Fibroblast of lung (primary cell): ENCODE data around the gene RCOR1.

Source experiments
- EZH2 ChIP-seq: IDR thresholded peaks from 2 replicates; pipeline ENCODE4 v1.5.1; 2012; ENCODE audit warnings: low read length, control low read depth, mild to moderate bottlenecking; ENCODE audit errors: missing control alignments
- TF ChIP-seq, protein P1 (sequence below), 2 donors: IDR thresholded peaks in 1 of 2; conservative IDR thresholded peaks in 1 of 2; 1 replicate in 1 of 2; 2 replicates in 1 of 2; pipeline ENCODE4 v1.5.1; 2011 to 2012; ENCODE audit warnings: low read length in 2 of 2, control low read depth in 1 of 2, inconsistent platforms in 1 of 2, low read depth in 1 of 2, mild to moderate bottlenecking in 1 of 2

DNA sequence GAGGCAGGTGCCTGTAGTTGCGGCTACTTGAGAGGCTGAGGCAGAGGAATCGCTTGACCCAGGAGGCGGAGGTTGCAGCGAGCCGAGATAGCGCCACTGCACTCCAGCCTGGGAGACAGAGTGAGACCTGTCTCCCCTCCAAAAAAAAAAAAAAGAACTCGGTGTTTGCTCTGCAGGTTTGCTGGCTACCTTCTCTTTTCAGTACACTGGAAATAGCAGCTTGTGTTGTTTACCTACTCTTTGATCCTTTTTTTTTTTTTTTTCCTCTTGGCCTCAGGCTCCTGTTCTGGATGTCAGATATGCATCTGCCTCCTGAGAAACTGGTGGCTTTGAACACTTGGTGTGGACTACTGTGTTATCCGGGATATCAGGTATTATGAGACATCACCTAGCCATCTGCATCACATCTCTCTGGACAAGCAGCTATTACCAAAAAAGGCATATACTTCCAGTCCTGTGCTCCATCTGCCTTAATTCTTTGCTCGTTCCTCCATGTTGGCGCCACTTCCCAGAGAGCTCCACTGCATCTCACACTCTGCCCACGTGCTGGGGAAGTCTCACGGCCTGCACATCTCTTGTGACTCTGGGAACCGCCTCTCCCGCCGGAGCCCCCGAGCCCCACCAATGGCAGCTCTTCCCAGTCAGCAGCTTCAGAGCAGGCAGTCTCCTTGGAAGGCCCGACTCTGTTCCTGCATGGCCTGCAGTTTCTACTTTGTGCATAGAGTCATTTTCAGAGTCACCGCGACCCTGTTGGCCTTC, 133.9 kb downstream of the RCOR1 start:
- TF ChIP-seq, protein P1, sequence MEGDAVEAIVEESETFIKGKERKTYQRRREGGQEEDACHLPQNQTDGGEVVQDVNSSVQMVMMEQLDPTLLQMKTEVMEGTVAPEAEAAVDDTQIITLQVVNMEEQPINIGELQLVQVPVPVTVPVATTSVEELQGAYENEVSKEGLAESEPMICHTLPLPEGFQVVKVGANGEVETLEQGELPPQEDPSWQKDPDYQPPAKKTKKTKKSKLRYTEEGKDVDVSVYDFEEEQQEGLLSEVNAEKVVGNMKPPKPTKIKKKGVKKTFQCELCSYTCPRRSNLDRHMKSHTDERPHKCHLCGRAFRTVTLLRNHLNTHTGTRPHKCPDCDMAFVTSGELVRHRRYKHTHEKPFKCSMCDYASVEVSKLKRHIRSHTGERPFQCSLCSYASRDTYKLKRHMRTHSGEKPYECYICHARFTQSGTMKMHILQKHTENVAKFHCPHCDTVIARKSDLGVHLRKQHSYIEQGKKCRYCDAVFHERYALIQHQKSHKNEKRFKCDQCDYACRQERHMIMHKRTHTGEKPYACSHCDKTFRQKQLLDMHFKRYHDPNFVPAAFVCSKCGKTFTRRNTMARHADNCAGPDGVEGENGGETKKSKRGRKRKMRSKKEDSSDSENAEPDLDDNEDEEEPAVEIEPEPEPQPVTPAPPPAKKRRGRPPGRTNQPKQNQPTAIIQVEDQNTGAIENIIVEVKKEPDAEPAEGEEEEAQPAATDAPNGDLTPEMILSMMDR (conservative IDR thresholded peaks at IDR 0.05 in 1 of 2, IDR thresholded peaks at IDR 0.05 in 1 of 2; ENCODE audit: low read depth in 1 of 2, low read length in 2 of 2), result no peak
- TF ChIP-seq EZH2, result no peak
